Stimulated activated naive CD8-positive, alpha-beta T cell treated with anti-CD3 and anti-CD28 coated beads, Interleukin-15, amount 100 ng/mL, for 72 hours (primary cell): ENCODE measurements around the gene CABLES1.
"Not testable (repeated sequence)": the region's sequence is repeated elsewhere in the genome, so short reads cannot be mapped to it uniquely, and the experiment has no call there.

Experiments used
- ATAC-seq: fragments of 150-1000 bp; cut with Tn5 transposase; 2 replicates; pipeline ENCODE4 v1.10.0; 2021; ENCODE audit warnings: mild to moderate bottlenecking, moderate library complexity
- DNase-seq, 2 donors: peaks; one replicate each; pipeline ENCODE4 v3.0.0; 2021 to 2022
- H3K27ac Mint-ChIP-seq, 2 donors: one replicate each; pipeline ENCODE4 v1.8.0; 2022; ENCODE audit warnings: mild to moderate bottlenecking in 2 of 2, mixed read lengths in 2 of 2, moderate library complexity in 2 of 2
- H3K27me3 Mint-ChIP-seq: one replicate; pipeline ENCODE4 v1.8.0; 2022; ENCODE audit warnings: mixed read lengths
- H3K4me1 Mint-ChIP-seq: one replicate; pipeline ENCODE4 v1.8.0; 2022; ENCODE audit warnings: mild to moderate bottlenecking, mixed read lengths
- H3K4me3 Mint-ChIP-seq, 2 donors: one replicate each; pipeline ENCODE4 v1.8.0; 2022; ENCODE audit warnings: mild to moderate bottlenecking in 2 of 2, mixed read lengths in 2 of 2, moderate library complexity in 1 of 2
- H3K9me3 Mint-ChIP-seq, 2 donors: one replicate each; pipeline ENCODE4 v1.8.0; 2022; ENCODE audit warnings: mixed read lengths in 2 of 2

The CABLES1 gene

GRCh38 chr18:23259701-23260681, 124.7 kb downstream of the CABLES1 start:
- Mint-ChIP-seq H3K27me3 (no peaks in the 10 kb centered on the region), H3K9me3 (no peaks in the 10 kb centered on the region), H3K27ac (peak overlapping the region; percentile 89 to 94), H3K4me1 (peaks cover 40% of the 10 kb centered on the region), H3K4me3 (peak overlapping the region; percentile 52 to 74)
- ATAC-seq: peak; percentile 83
- peak; percentile 20 to 35 for DNase-seq

GRCh38 chr18:23260926-23261590, 125.8 kb downstream of the CABLES1 start:
- H3K4me1 Mint-ChIP-seq: peaks cover 40% of the 10 kb centered on the region
- H3K9me3 Mint-ChIP-seq: no peaks in the 10 kb centered on the region
- ATAC-seq: no peak
- H3K4me3 Mint-ChIP-seq: no peak overlapping the region
- DNase-seq: no peak
- no peak overlapping the region for H3K27ac Mint-ChIP-seq
- H3K27me3 Mint-ChIP-seq: no peaks in the 10 kb centered on the region

- no peak for DNase-seq
- no peak overlapping the region for H3K4me3 Mint-ChIP-seq
- no peak overlapping the region for H3K27ac Mint-ChIP-seq
- no peak for ATAC-seq
- peaks cover 47% of the 10 kb centered on the region for H3K4me1 Mint-ChIP-seq
- peaks cover 0 to 17% of the 10 kb centered on the region in 2 donors for H3K9me3 Mint-ChIP-seq
- no peaks in the 10 kb centered on the region for H3K27me3 Mint-ChIP-seq
Observed at GRCh38 chr18:23263551-23264235, 128.4 kb downstream of the CABLES1 start.

GRCh38 chr18:23265682-23266399, 130.6 kb downstream of the CABLES1 start:
- Mint-ChIP-seq H3K4me3 (no peak overlapping the region), H3K27me3 (no peaks in the 10 kb centered on the region), H3K4me1 (peaks cover 33% of the 10 kb centered on the region), H3K27ac (no peak overlapping the region), H3K9me3 (peaks cover 14 to 35% of the 10 kb centered on the region in 2 donors)
- no peak for DNase-seq
- ATAC-seq: no peak

- peak overlapping the region; percentile 24 to 35 for H3K4me3 Mint-ChIP-seq
- ATAC-seq: peak; percentile 83
- peak overlapping the region; percentile 4 to 16 for H3K27ac Mint-ChIP-seq
- H3K27me3 Mint-ChIP-seq: no peaks in the 10 kb centered on the region
- peaks cover 21 to 46% of the 10 kb centered on the region in 2 donors for H3K9me3 Mint-ChIP-seq
- peak in 1 of 2 donors; percentile 37 for DNase-seq
- peaks cover 28% of the 10 kb centered on the region for H3K4me1 Mint-ChIP-seq
Observed at GRCh38 chr18:23266717-23267446, 131.6 kb downstream of the CABLES1 start.

- Mint-ChIP-seq H3K27ac (peak overlapping the region; percentile 4 to 69), H3K27me3 (no peaks in the 10 kb centered on the region), H3K9me3 (peaks cover 22 to 47% of the 10 kb centered on the region in 2 donors), H3K4me1 (peaks cover 28% of the 10 kb centered on the region), H3K4me3 (peak overlapping the region in 1 of 2 donors; percentile 3)
- ATAC-seq: no peak
- DNase-seq: no peak
Observed at GRCh38 chr18:23267447-23267776, 132.1 kb downstream of the CABLES1 start.

- Mint-ChIP-seq H3K9me3 (peaks cover 26 to 47% of the 10 kb centered on the region in 2 donors), H3K27ac (no peak overlapping the region), H3K4me1 (peaks cover 28% of the 10 kb centered on the region), H3K27me3 (no peaks in the 10 kb centered on the region), H3K4me3 (no peak overlapping the region)
- no peak for DNase-seq
- no peak for ATAC-seq
Observed at GRCh38 chr18:23268641-23269040, 133.4 kb downstream of the CABLES1 start.

- peak in 1 of 2 donors; percentile 19 for DNase-seq
- ATAC-seq: peak; percentile 58
- Mint-ChIP-seq H3K9me3 (peaks cover 26 to 47% of the 10 kb centered on the region in 2 donors), H3K27ac (peak overlapping the region in 1 of 2 donors; percentile 68), H3K4me1 (peaks cover 28% of the 10 kb centered on the region)
- H3K27me3 Mint-ChIP-seq, H3K4me3 Mint-ChIP-seq: not testable (repeated sequence)
Observed at GRCh38 chr18:23269068-23269467, 133.8 kb downstream of the CABLES1 start.

GRCh38 chr18:23269928-23270327, 134.6 kb downstream of the CABLES1 start:
- Mint-ChIP-seq H3K27me3 (no peaks in the 10 kb centered on the region), H3K4me3 (no peak overlapping the region), H3K9me3 (peaks cover 26 to 47% of the 10 kb centered on the region in 2 donors), H3K4me1 (peaks cover 28% of the 10 kb centered on the region), H3K27ac (no peak overlapping the region)
- DNase-seq: no peak
- no peak for ATAC-seq

GRCh38 chr18:23270986-23271680, 135.8 kb downstream of the CABLES1 start:
- H3K4me3 Mint-ChIP-seq: no peak overlapping the region
- H3K27me3 Mint-ChIP-seq: no peaks in the 10 kb centered on the region
- H3K27ac Mint-ChIP-seq: no peak overlapping the region
- H3K4me1 Mint-ChIP-seq: peaks cover 28% of the 10 kb centered on the region
- no peak for ATAC-seq
- DNase-seq: no peak
- peaks cover 26 to 47% of the 10 kb centered on the region in 2 donors for H3K9me3 Mint-ChIP-seq

- H3K9me3 Mint-ChIP-seq: peaks cover 38 to 51% of the 10 kb centered on the region in 2 donors
- no peak overlapping the region for H3K27ac Mint-ChIP-seq
- no peaks in the 10 kb centered on the region for H3K27me3 Mint-ChIP-seq
- peaks cover 16% of the 10 kb centered on the region for H3K4me1 Mint-ChIP-seq
- no peak for ATAC-seq
- no peak for DNase-seq
- H3K4me3 Mint-ChIP-seq: no peak overlapping the region
Observed at GRCh38 chr18:23272498-23273232, 137.4 kb downstream of the CABLES1 start.

- Mint-ChIP-seq H3K9me3 (peaks cover 42 to 50% of the 10 kb centered on the region in 2 donors), H3K4me1 (peaks cover 8% of the 10 kb centered on the region), H3K27ac (no peak overlapping the region), H3K4me3 (no peak overlapping the region), H3K27me3 (no peaks in the 10 kb centered on the region)
- DNase-seq (no peak), ATAC-seq (no peak)
Observed at GRCh38 chr18:23273443-23273966, 138.2 kb downstream of the CABLES1 start.
